ENCODE data around the gene RNASEH2B. TPM values are rescaled to one million over a fixed set of nuclear protein-coding genes. Genes with fewer than 3 reads are reported as not detected.

The RNASEH2B gene
- total and polyA plus RNA-seq, 2 experiments from 2014 or later, result 39.0 to 64.8 TPM

- H3K27ac Mint-ChIP-seq, result peak overlapping the region; percentile 86
- H3K4me1 Mint-ChIP-seq, result peaks cover 37% of the 10 kb centered on the region
- ATAC-seq, result peak; percentile 29
- Histone ChIP-seq H3K4me1 (ENCODE audit: insufficient read depth) (peaks cover 18% of the 10 kb centered on the region), H3K9me2 (ENCODE audit: insufficient read depth) (no peaks in the 10 kb centered on the region), H3K79me2 (replicated peaks; ENCODE audit: insufficient read depth) (peaks cover 72% of the 10 kb centered on the region), H3K27me3 (ENCODE audit: insufficient read depth) (no peaks in the 10 kb centered on the region), H3K36me3 (ENCODE audit: insufficient read depth) (peaks cover under 1% of the 10 kb centered on the region; the same call in 1 of the 2 replicates), H3K4me2 (0 out of 2 replicates have a peak overlapping the region, but pooled peaks have one; percentile 11), H3K4me3 (no peak overlapping the region), H3K27ac (ENCODE audit: low read depth) (no peak overlapping the region), H2AFZ (no peak overlapping the region), H4K20me1 (replicated peaks; ENCODE audit: insufficient read depth) (no peaks in the 10 kb centered on the region), H3F3A (replicated peaks; ENCODE audit: low read depth) (no peaks in the 10 kb centered on the region)
- no peak for DNase-seq (ENCODE audit: low spot score)
- H3K36me3 Mint-ChIP-seq (ENCODE audit: low read depth), result peaks cover 12% of the 10 kb centered on the region
- no peak overlapping the region; the same call in 2 of the 3 replicates for H3K4me3 Mint-ChIP-seq
- TF ChIP-seq EZH2phosphoT487 (IDR thresholded peaks at IDR 0.05; ENCODE audit: unreplicated experiment) (no peak), CTCF (conservative IDR thresholded peaks at IDR 0.05; ENCODE audit: low read depth in 2 of 2) (no peak), JUNB (IDR thresholded peaks at IDR 0.05; ENCODE audit: unreplicated experiment) (no peak), CREB1 (CRISPR knock-in tag; IDR thresholded peaks at IDR 0.05; ENCODE audit: low read depth) (no peak), REST (IDR thresholded peaks at IDR 0.05; ENCODE audit: unreplicated experiment) (no peak), EZH2 (IDR thresholded peaks at IDR 0.05; ENCODE audit: low read depth, unreplicated experiment) (no peak)
- H3K27me3 Mint-ChIP-seq (ENCODE audit: insufficient read depth, low read depth, poor library complexity), result no peaks in the 10 kb centered on the region
- H3K9me3 Mint-ChIP-seq, result peaks cover 8% of the 10 kb centered on the region
These were observed 7.2 kb downstream of the RNASEH2B start for GRCh38 chr13:50916701-50917184.

- peaks cover 7% of the 10 kb centered on the region for H3K36me3 ChIP-seq (ENCODE audit: insufficient read depth)
- H3K27ac Mint-ChIP-seq, result no peak overlapping the region
- peaks cover 16% of the 10 kb centered on the region for H3K4me1 ChIP-seq (ENCODE audit: insufficient read depth)
- peaks cover 16% of the 10 kb centered on the region for H3K9me3 Mint-ChIP-seq
- no peak overlapping the region for H2AFZ ChIP-seq
- peaks cover 70% of the 10 kb centered on the region for H3K79me2 ChIP-seq (replicated peaks; ENCODE audit: insufficient read depth)
- H3K4me1 Mint-ChIP-seq, result peaks cover 30% of the 10 kb centered on the region
- H3K27me3 ChIP-seq (ENCODE audit: insufficient read depth), result no peaks in the 10 kb centered on the region
- H3F3A ChIP-seq (replicated peaks; ENCODE audit: low read depth), result no peaks in the 10 kb centered on the region
- H3K4me3 ChIP-seq, result no peak overlapping the region
- ATAC-seq, result no peak
- H3K4me3 Mint-ChIP-seq, result no peak overlapping the region
- no peaks in the 10 kb centered on the region for H3K27me3 Mint-ChIP-seq (ENCODE audit: insufficient read depth, low read depth, poor library complexity)
- no peaks in the 10 kb centered on the region for H3K9me2 ChIP-seq (ENCODE audit: insufficient read depth)
- H3K4me2 ChIP-seq, result no peak overlapping the region
- no peak for DNase-seq (ENCODE audit: low spot score)
- no peaks in the 10 kb centered on the region for H4K20me1 ChIP-seq (replicated peaks; ENCODE audit: insufficient read depth)
- H3K27ac ChIP-seq (ENCODE audit: low read depth), result no peak overlapping the region
- peaks cover 20% of the 10 kb centered on the region for H3K36me3 Mint-ChIP-seq (ENCODE audit: low read depth)
- TF ChIP-seq ZNF331 (CRISPR knock-in tag; IDR thresholded peaks at IDR 0.05; ENCODE audit: low read depth), result no peak
- TF ChIP-seq ZNF462 (CRISPR knock-in tag; IDR thresholded peaks at IDR 0.05), result no peak
- TF ChIP-seq JUNB (IDR thresholded peaks at IDR 0.05; ENCODE audit: unreplicated experiment), result no peak
- TF ChIP-seq EZH2phosphoT487 (IDR thresholded peaks at IDR 0.05; ENCODE audit: unreplicated experiment), result no peak
- no peak for TF ChIP-seq CREB1 (CRISPR knock-in tag; IDR thresholded peaks at IDR 0.05; ENCODE audit: low read depth)
- TF ChIP-seq ZNF114 (CRISPR knock-in tag; IDR thresholded peaks at IDR 0.05), result no peak
These were observed 8.0 kb downstream of the RNASEH2B start for GRCh38 chr13:50917572-50917971.

All from GM23338 (cell line).